BLaER1 (cell line): Measurements from ENCODE around the gene OR6T1.

Source experiments
- H3K27ac ChIP-seq: shearing (Covaris generic); formaldehyde crosslinking; 2 replicates; pipeline ENCODE4 v1.8.1; 2022
- H3K27me3 ChIP-seq: shearing (Covaris generic); formaldehyde crosslinking; 2 replicates; pipeline ENCODE4 v1.8.1; 2022
- H3K36me3 ChIP-seq: shearing (Covaris generic); formaldehyde crosslinking; 2 replicates; pipeline ENCODE4 v1.8.1; 2022
- H3K4me1 ChIP-seq: shearing (Covaris generic); formaldehyde crosslinking; 2 replicates; pipeline ENCODE4 v1.8.1; 2022
- H3K4me2 ChIP-seq: shearing (Covaris generic); formaldehyde crosslinking; 2 replicates; pipeline ENCODE4 v1.8.1; 2022
- H3K4me3 ChIP-seq: shearing (Covaris generic); formaldehyde crosslinking; 2 replicates; pipeline ENCODE4 v1.8.1; 2022
- H3K9ac ChIP-seq: shearing (Covaris generic); formaldehyde crosslinking; 2 replicates; pipeline ENCODE4 v1.8.1; 2022
- H3K9me3 ChIP-seq: shearing (Covaris generic); formaldehyde crosslinking; 2 replicates; pipeline ENCODE4 v1.8.1; 2022
- H4K20me1 ChIP-seq: shearing (Covaris generic); formaldehyde crosslinking; 2 replicates; pipeline ENCODE4 v1.8.1; 2022
- Cebpa-rat ChIP-seq: shearing (Covaris generic); IDR thresholded peaks from 2 replicates; pipeline ENCODE4 v1.8.1; 2022

Gene OR6T1, protein sequence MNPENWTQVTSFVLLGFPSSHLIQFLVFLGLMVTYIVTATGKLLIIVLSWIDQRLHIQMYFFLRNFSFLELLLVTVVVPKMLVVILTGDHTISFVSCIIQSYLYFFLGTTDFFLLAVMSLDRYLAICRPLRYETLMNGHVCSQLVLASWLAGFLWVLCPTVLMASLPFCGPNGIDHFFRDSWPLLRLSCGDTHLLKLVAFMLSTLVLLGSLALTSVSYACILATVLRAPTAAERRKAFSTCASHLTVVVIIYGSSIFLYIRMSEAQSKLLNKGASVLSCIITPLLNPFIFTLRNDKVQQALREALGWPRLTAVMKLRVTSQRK

DNA sequence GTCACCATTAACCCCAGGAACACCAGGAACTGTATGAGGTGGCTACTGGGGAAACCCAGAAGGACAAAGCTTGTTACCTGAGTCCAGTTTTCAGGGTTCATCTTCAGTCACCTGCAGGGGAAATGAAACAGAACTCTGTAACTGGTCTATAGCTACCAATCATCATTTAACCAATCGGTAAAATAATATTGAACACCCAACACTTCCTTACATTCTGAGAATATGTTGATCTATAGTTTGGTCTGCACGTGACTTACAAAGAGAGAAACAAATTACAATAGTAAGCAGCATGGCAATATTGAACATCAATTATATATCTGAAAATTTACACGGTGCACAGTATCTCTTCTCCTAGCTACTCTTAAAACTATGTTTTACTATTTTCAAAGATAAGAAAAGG lies at the start of gene OR6T1:
Gene OR6T1 (minus strand): TSS at position 101 of the 400 bp plus-strand sequence. CDS start 0 bp downstream, at position 101.
- H3K9ac ChIP-seq = no peak within 1 kb of the TSS
- no peak within 1 kb of the TSS for H3K4me2 ChIP-seq
- H3K9me3 ChIP-seq = no peaks in the 10 kb centered on the region
- H3K27ac ChIP-seq = no peak within 1 kb of the TSS
- no peak for TF ChIP-seq Cebpa-rat
- no peaks in the 10 kb centered on the region for H3K36me3 ChIP-seq
- H4K20me1 ChIP-seq = no peaks in the 10 kb centered on the region
- no peaks in the 10 kb centered on the region for H3K4me1 ChIP-seq
- H3K27me3 ChIP-seq = no peaks in the 10 kb centered on the region
- H3K4me3 ChIP-seq = no peak within 1 kb of the TSS

DNA sequence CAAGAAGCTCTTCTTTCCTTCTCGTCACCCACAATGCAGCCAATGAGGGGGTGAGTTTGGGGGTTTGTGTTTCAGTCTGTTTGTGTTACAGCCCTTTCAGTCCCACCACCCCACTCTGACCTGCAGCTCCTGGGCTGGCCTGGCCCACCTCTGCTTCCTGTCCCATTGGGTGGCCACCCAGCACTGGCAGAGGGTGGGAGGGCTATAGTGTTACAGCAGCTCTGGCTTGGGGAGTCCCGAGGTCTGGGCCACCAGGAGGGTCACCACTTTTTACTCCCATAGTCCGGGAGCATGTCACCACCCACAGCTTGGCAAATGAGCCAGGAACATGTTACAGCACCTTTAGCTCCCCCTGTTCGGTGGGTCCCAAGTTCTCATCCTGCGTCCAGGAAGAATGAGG lies 35.7 kb upstream of the OR6T1 start:
- H3K27ac ChIP-seq = no peak overlapping the region
- no peak for TF ChIP-seq Cebpa-rat

DNA sequence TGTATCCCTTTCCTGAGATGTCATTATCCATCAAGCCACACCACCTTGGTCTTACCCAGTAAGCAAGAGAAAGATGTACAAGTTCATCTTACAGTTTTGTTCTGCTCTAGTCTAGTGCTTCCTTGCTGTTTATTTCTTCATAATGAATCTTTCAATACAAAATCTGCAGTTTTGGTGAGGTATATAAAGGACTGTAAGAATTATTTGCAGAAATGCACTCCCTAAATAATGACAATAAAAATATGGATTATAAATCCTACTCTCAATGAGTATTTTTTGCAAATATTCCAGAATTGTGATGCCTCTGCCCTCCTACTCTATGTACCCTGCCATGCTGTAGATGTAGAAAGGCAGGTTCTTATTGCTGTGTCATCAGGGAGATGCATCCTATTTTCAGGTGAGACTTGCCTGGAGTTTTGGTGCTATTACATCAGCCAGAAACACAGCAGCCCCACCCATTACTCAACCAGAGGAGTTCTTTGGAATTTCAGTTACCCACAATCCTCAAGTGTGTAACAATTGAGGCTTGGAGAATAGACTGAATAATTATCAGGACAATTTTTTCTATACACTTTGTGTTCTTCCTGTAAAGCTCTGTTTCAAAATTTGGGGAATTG lies 34.2 kb upstream of the OR6T1 start, which contains the start of gene OR10S1:
Gene OR10S1 (minus strand): TSS at position 51 of the 617 bp plus-strand sequence. CDS start 117 bp downstream, outside the sequence.
- Histone ChIP-seq H3K4me3 (no peak within 1 kb of the TSS), H4K20me1 (no peaks in the 10 kb centered on the region), H3K9me3 (peaks cover 7% of the 10 kb centered on the region; the same call in 1 of the 2 replicates), H3K27ac (no peak within 1 kb of the TSS), H3K4me2 (no peak within 1 kb of the TSS), H3K4me1 (no peaks in the 10 kb centered on the region), H3K36me3 (no peaks in the 10 kb centered on the region), H3K9ac (no peak within 1 kb of the TSS), H3K27me3 (no peaks in the 10 kb centered on the region)
- TF ChIP-seq Cebpa-rat = no peak

More for the DNA sequence above, 35.7 kb upstream of the OR6T1 start:
- H3K4me1 ChIP-seq = no peaks in the 10 kb centered on the region
- H3K27me3 ChIP-seq = no peaks in the 10 kb centered on the region
- no peak overlapping the region for H3K9ac ChIP-seq
- H3K4me2 ChIP-seq = no peak overlapping the region
- no peak overlapping the region for H3K4me3 ChIP-seq
- H3K9me3 ChIP-seq = peaks cover 7% of the 10 kb centered on the region; the same call in 1 of the 2 replicates
- no peaks in the 10 kb centered on the region for H3K36me3 ChIP-seq
- no peaks in the 10 kb centered on the region for H4K20me1 ChIP-seq

DNA sequence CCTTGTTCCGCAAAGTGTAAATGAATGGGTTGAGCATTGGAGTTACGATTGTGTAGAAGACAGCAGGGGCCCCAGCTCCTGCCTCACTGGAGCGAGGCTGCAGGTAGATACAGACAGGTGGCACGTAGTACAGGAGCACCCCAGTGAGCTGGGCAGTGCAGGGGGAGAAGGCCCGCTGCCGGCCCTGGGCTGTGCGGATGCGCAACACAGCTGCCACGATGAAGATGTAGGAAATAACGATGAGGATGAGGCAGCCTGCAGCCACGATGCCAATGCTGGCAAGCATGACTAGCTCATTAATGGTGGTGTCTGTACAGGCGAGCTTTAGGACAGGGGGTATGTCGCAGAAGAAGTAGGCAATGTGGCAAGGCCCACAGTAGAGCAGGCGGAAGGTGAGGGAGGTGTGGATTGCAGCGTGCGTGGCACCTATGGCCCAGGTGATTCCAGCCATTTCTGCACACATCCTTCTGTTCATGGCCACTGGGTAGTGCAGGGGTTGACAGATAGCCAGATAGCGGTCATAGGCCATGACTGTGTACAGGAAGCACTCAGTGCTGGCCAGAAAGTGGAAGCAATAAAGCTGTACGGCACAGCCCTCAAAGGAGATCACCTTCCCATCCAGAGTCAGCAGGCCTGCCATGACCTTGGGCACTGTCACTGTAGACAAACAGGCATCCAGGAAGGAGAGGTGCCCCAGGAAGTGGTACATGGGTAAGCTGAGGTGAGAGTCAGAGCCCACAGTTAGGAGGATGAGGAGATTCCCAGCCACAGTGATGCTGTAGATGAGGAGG lies 33.3 kb upstream of the OR6T1 start:
- TF ChIP-seq Cebpa-rat = no peak
- no peak overlapping the region for H3K4me2 ChIP-seq
- peaks cover 7% of the 10 kb centered on the region; the same call in 1 of the 2 replicates for H3K9me3 ChIP-seq
- H3K4me3 ChIP-seq = no peak overlapping the region
- H3K36me3 ChIP-seq = no peaks in the 10 kb centered on the region
- no peaks in the 10 kb centered on the region for H3K4me1 ChIP-seq
- H4K20me1 ChIP-seq = no peaks in the 10 kb centered on the region
- H3K9ac ChIP-seq = no peak overlapping the region
- H3K27ac ChIP-seq = no peak overlapping the region
- no peaks in the 10 kb centered on the region for H3K27me3 ChIP-seq

GRCh38 chr11:123973816-123974215 lies 30.2 kb upstream of the OR6T1 start:
- no peaks in the 10 kb centered on the region for H3K4me1 ChIP-seq
- H3K9ac ChIP-seq = no peak overlapping the region
- no peak overlapping the region for H3K27ac ChIP-seq
- no peaks in the 10 kb centered on the region for H4K20me1 ChIP-seq
- H3K36me3 ChIP-seq = no peaks in the 10 kb centered on the region
- TF ChIP-seq Cebpa-rat = no peak
- H3K9me3 ChIP-seq = no peaks in the 10 kb centered on the region
- H3K27me3 ChIP-seq = no peaks in the 10 kb centered on the region
- H3K4me3 ChIP-seq = no peak overlapping the region
- H3K4me2 ChIP-seq = no peak overlapping the region

- Histone ChIP-seq H3K9ac (no peak overlapping the region), H3K9me3 (no peaks in the 10 kb centered on the region), H3K27ac (no peak overlapping the region), H3K4me3 (no peak overlapping the region), H3K4me1 (no peaks in the 10 kb centered on the region), H3K36me3 (no peaks in the 10 kb centered on the region), H3K27me3 (no peaks in the 10 kb centered on the region), H3K4me2 (no peak overlapping the region), H4K20me1 (no peaks in the 10 kb centered on the region)
- no peak for TF ChIP-seq Cebpa-rat
Measured at GRCh38 chr11:123956752-123957151, 13.1 kb upstream of the OR6T1 start.

DNA sequence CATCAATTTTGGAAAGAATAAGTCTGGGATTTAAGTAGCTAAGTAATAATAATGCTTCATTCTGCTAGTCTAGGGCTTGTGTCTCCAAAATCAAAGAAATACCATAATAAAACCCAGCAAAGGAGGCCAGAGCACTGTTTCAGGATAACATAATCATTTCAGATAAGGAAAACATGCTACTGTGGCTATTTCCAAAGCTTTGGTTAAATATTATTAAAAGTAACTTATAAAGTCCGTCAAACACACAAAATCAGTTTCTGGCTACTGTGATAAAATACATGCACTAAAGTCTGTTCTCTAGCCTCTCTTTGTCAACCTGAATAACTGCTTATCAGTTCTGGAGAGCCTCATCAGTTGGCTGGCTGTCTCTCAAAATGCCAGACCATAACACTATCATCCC lies 1.5 kb upstream of the OR6T1 start:
- Histone ChIP-seq H3K4me3 (no peak overlapping the region), H3K36me3 (no peaks in the 10 kb centered on the region), H3K4me2 (no peak overlapping the region), H3K4me1 (no peaks in the 10 kb centered on the region), H4K20me1 (no peaks in the 10 kb centered on the region), H3K27me3 (no peaks in the 10 kb centered on the region), H3K9me3 (no peaks in the 10 kb centered on the region), H3K27ac (no peak overlapping the region), H3K9ac (no peak overlapping the region)
- no peak for TF ChIP-seq Cebpa-rat

GRCh38 chr11:123942413-123942812 lies 1.2 kb downstream of the OR6T1 start:
- no peaks in the 10 kb centered on the region for H3K27me3 ChIP-seq
- H3K27ac ChIP-seq = no peak overlapping the region
- no peaks in the 10 kb centered on the region for H4K20me1 ChIP-seq
- H3K4me3 ChIP-seq = no peak overlapping the region
- TF ChIP-seq Cebpa-rat = no peak
- no peak overlapping the region for H3K9ac ChIP-seq
- H3K36me3 ChIP-seq = no peaks in the 10 kb centered on the region
- no peak overlapping the region for H3K4me2 ChIP-seq
- H3K4me1 ChIP-seq = no peaks in the 10 kb centered on the region
- no peaks in the 10 kb centered on the region for H3K9me3 ChIP-seq

DNA sequence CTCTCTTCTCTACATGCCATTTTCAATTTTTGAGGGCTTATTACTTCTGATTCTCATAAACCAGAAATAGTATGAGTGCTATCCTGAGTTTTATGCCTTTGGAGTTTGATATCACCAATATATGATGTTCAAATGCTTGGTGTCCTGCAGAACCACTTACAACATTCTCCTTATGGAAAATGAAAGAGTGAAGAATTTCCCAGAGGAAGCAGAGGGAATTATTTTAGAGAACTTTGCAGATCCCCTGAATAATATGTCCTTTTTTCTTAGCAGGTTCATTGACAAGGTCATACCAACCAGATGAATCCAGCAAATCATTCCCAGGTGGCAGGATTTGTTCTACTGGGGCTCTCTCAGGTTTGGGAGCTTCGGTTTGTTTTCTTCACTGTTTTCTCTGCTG lies 4.3 kb downstream of the OR6T1 start, which contains the start of gene OR4D5:
Gene OR4D5 (plus strand): TSS at position 301 of the 400 bp plus-strand sequence. CDS start 0 bp downstream, at position 301.
- Histone ChIP-seq H3K4me1 (no peaks in the 10 kb centered on the region), H3K9me3 (no peaks in the 10 kb centered on the region), H3K27me3 (no peaks in the 10 kb centered on the region), H3K4me2 (no peak within 1 kb of the TSS), H3K9ac (no peak within 1 kb of the TSS), H3K4me3 (no peak within 1 kb of the TSS), H4K20me1 (no peaks in the 10 kb centered on the region), H3K27ac (no peak within 1 kb of the TSS), H3K36me3 (no peaks in the 10 kb centered on the region)
- no peak for TF ChIP-seq Cebpa-rat
